Breast epithelium (tissue), 3 donors: ENCODE results near the gene GPR68.

Experiments
- CTCF ChIP-seq, 3 donors: fragments of 450-650 bp; IDR thresholded peaks; one replicate each; pipeline ENCODE4 v1.5.1; 2016 to 2017; ENCODE audit warnings: antibody characterized with exemption in 3 of 3, mild to moderate bottlenecking in 3 of 3, moderate library complexity in 3 of 3
- POLR2A ChIP-seq: fragments of 450-650 bp; IDR thresholded peaks from one replicate; pipeline ENCODE4 v1.6.1; 2016; ENCODE audit warnings: antibody characterized with exemption, mild to moderate bottlenecking, moderate library complexity
- POLR2AphosphoS5 ChIP-seq, 3 donors: sonication (generic); formaldehyde crosslinking; IDR thresholded peaks; one replicate each; pipeline ENCODE4 v1.6.1; 2017; ENCODE audit warnings: antibody characterized with exemption in 3 of 3

DNA sequence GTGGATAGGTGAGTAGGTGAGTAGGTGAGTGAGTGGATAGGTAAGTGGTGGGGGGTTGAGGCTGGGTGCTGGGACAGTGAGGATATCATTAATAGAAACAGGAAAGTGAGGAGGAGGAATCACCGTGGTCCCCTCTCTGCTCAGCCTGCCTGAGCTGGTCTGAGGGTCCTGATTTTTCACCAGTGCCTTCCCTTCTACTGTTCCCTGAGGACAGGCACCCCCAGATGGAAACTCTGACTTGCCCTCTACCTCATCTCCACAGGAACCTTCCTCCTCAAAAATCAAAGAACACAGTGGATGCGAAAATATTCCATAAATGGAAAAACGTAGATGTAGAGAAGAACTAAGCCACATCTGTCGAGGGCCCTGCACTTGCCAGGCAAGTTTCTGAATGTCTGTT lies 1.9 kb downstream of the GPR68 start:
- no peak for TF ChIP-seq CTCF (IDR thresholded peaks at IDR 0.05)
- no peak for TF ChIP-seq POLR2A
- no peak for TF ChIP-seq POLR2AphosphoS5 (IDR thresholded peaks at IDR 0.05)
